PC-9 (cell line): ENCODE measurements around the gene MOBP. TPM values are rescaled to one million over a fixed set of nuclear protein-coding genes. Genes with fewer than 3 reads are reported as not detected.
"Not testable (repeated sequence)": the region's sequence is repeated elsewhere in the genome, so short reads cannot be mapped to it uniquely, and the experiment has no call there.

Experiments used
- BruUV-seq: library from RNA; stranded (reverse); fragments of 400-500 nt; replicated peaks from 2 replicates; lab custom pipeline; 2021; lab: Mats Ljungman, UMichigan
- CTCF ChIA-PET: fragments of 300-600 bp; sonication (Branson Sonifier 250); formaldehyde crosslinking; loops from one replicate; lab custom pipeline; 2022; ENCODE audit warnings: antibody characterized with exemption; lab: Charles Lee
- POLR2A ChIA-PET: fragments of 300-600 bp; sonication (Branson Sonifier 250); formaldehyde crosslinking; loops from one replicate; lab custom pipeline; 2022; ENCODE audit warnings: antibody characterized with exemption; ENCODE audit not compliant: unreplicated experiment; lab: Charles Lee
- DNase-seq, 2 experiments: peaks; one replicate each; pipeline versions ENCODE4 v3.0.0 to v3.0.0-alpha.2; 2015 to 2022; ENCODE audit warnings: mixed read lengths in 1 of 2
- H2AFZ ChIP-seq: fragments of 200-600 bp; sonication (generic); 2 replicates; pipeline ENCODE4 v1.8.1; 2017; ENCODE audit warnings: antibody characterized with exemption
- H3F3A ChIP-seq: fragments of 200-600 bp; sonication (generic); 2 replicates; pipeline ENCODE4 v1.8.1; 2017; ENCODE audit warnings: antibody characterized with exemption, mild to moderate bottlenecking, low read depth; ENCODE audit not compliant: insufficient read depth
- H3K27ac ChIP-seq: fragments of 200-600 bp; sonication (generic); 2 replicates; pipeline ENCODE4 v1.6.1; 2016; ENCODE audit warnings: mixed run types
- H3K27me3 ChIP-seq: fragments of 200-600 bp; sonication (generic); 2 replicates; pipeline ENCODE4 v1.6.1; 2016; ENCODE audit warnings: low read depth, mixed run types; ENCODE audit not compliant: insufficient read depth
- H3K36me3 ChIP-seq: fragments of 200-600 bp; sonication (generic); 2 replicates; pipeline ENCODE4 v1.6.1; 2016; ENCODE audit warnings: low read depth, mixed run types
- H3K4me1 ChIP-seq: fragments of 200-600 bp; sonication (generic); replicated peaks from 2 replicates; pipeline ENCODE4 v1.6.1; 2016; ENCODE audit warnings: mixed run types; ENCODE audit not compliant: insufficient read depth
- H3K4me2 ChIP-seq: fragments of 200-600 bp; sonication (generic); 2 replicates; pipeline ENCODE4 v1.6.1; 2017; ENCODE audit warnings: mixed run types
- H3K4me3 ChIP-seq: fragments of 200-600 bp; sonication (generic); 2 replicates; pipeline ENCODE4 v1.6.1; 2016; ENCODE audit warnings: mixed run types
- H3K79me2 ChIP-seq: fragments of 200-600 bp; sonication (generic); 2 replicates; pipeline ENCODE4 v1.6.1; 2017; ENCODE audit warnings: low read depth, mixed run types
- H3K9me2 ChIP-seq: fragments of 200-600 bp; sonication (generic); 2 replicates; pipeline ENCODE4 v1.8.1; 2017; ENCODE audit warnings: mild to moderate bottlenecking; ENCODE audit not compliant: insufficient read depth
- H3K9me3 ChIP-seq: fragments of 200-600 bp; sonication (generic); 2 replicates; pipeline ENCODE4 v1.8.1; 2016; ENCODE audit warnings: low read depth; ENCODE audit not compliant: insufficient read depth
- H4K20me1 ChIP-seq: fragments of 200-600 bp; sonication (generic); 2 replicates; pipeline ENCODE4 v1.8.1; 2017; ENCODE audit not compliant: insufficient read depth
- CTCF ChIP-seq: fragments of 200-600 bp; sonication (generic); conservative IDR thresholded peaks from 2 replicates; pipeline ENCODE4 v1.6.1; 2017; ENCODE audit warnings: mixed run types, antibody characterized with exemption, mild to moderate bottlenecking, moderate library complexity
- EZH2 ChIP-seq: fragments of 200-600 bp; sonication (generic); IDR thresholded peaks from 2 replicates; pipeline ENCODE4 v1.8.0; 2017; ENCODE audit warnings: antibody characterized with exemption, low read depth
- intact Hi-C: fragments of 100-400 bp; cut with micrococcal nuclease; formaldehyde crosslinking; loops from one replicate; pipeline ENCODE4 v1.10.0; 2022; ENCODE audit not compliant: unreplicated experiment
- total RNA-seq: library from RNA; stranded (reverse); gene quantifications from 2 replicates; pipeline ENCODE4 v1.2.3, GENCODE V29; 2021

The MOBP gene
- total RNA-seq, 1 experiment from 2014 or later = not detected

DNA sequence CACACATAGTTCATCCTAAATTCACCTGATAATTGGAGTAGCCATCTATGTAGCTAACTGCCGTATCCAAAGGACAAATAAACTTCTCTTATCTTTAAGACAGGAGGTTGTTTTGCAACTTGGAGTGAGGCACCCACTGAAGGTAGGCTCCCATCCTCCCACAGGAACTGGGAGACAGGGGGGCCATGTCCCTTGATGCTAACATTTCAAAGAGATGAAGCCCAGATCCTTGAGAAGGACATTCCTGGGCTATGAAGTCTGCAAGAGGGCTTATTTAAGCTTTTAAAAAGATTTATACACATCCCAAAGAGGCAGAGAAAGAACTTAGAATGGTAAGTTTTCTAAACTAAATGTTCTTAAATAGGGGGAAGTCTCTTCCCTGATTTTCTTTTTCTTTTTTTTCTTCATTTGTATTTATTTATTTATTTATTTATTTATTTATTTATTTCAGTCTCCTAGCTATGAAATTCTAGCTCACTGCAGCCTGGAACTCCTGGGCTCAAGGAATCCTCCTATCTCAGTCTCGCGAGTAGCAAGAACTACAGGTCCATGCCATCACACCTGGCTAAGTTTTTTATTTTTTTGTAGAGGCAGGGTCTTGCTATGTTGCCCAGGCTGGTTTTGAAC, 12.8 kb upstream of the MOBP start:
- H3K9me3 ChIP-seq = no peaks in the 10 kb centered on the region
- no peak for DNase-seq
- intact Hi-C loops = no loop called here
- no peaks in the 10 kb centered on the region for H3K9me2 ChIP-seq
- no peak overlapping the region for H3K4me2 ChIP-seq
- H3K27ac ChIP-seq = no peak overlapping the region
- BruUV-seq = no TSS peak
- POLR2A ChIA-PET = no interaction called here
- CTCF ChIA-PET = no interaction called here
- H3K27me3 ChIP-seq = peaks cover 4% of the 10 kb centered on the region; the same call in 1 of the 2 replicates
- H3K4me1 ChIP-seq = no peaks in the 10 kb centered on the region
- no peak overlapping the region for H2AFZ ChIP-seq
- TF ChIP-seq EZH2 (no peak), CTCF (no peak)
- no peaks in the 10 kb centered on the region for H3K36me3 ChIP-seq
- H3K4me3 ChIP-seq = no peak overlapping the region
- H4K20me1 ChIP-seq = no peaks in the 10 kb centered on the region
- no peaks in the 10 kb centered on the region for H3K79me2 ChIP-seq
- no peaks in the 10 kb centered on the region for H3F3A ChIP-seq

- no peak overlapping the region for H3K4me3 ChIP-seq
- H3K4me1 ChIP-seq = no peaks in the 10 kb centered on the region
- no peaks in the 10 kb centered on the region for H3K36me3 ChIP-seq
- H3K9me2 ChIP-seq = no peaks in the 10 kb centered on the region
- ChIA-PET CTCF (no interaction called here), POLR2A (no interaction called here)
- no TSS peak for BruUV-seq
- H3F3A ChIP-seq = no peaks in the 10 kb centered on the region
- H3K4me2 ChIP-seq = no peak overlapping the region
- peaks cover 4% of the 10 kb centered on the region; the same call in 1 of the 2 replicates for H3K27me3 ChIP-seq
- no peak for TF ChIP-seq CTCF
- TF ChIP-seq EZH2 = no peak
- no peak for DNase-seq
- H3K9me3 ChIP-seq = no peaks in the 10 kb centered on the region
- H4K20me1 ChIP-seq = no peaks in the 10 kb centered on the region
- H3K27ac ChIP-seq = no peak overlapping the region
- intact Hi-C loops = no loop called here
- no peaks in the 10 kb centered on the region for H3K79me2 ChIP-seq
- no peak overlapping the region for H2AFZ ChIP-seq
These were observed 11.3 kb upstream of the MOBP start for GRCh38 chr3:39456159-39456558.

- CTCF ChIA-PET = no interaction called here
- no peaks in the 10 kb centered on the region for H3K36me3 ChIP-seq
- POLR2A ChIA-PET = no interaction called here
- H3K27me3 ChIP-seq = peaks cover 4% of the 10 kb centered on the region; the same call in 1 of the 2 replicates
- H3K79me2 ChIP-seq = no peaks in the 10 kb centered on the region
- H3K9me3 ChIP-seq = no peaks in the 10 kb centered on the region
- no peak overlapping the region for H2AFZ ChIP-seq
- H3K27ac ChIP-seq = no peak overlapping the region
- no TSS peak for BruUV-seq
- no peak for DNase-seq
- intact Hi-C loops = no loop called here
- H4K20me1 ChIP-seq = no peaks in the 10 kb centered on the region
- no peak overlapping the region for H3K4me2 ChIP-seq
- no peak for TF ChIP-seq EZH2
- no peak for TF ChIP-seq CTCF
- H3K9me2 ChIP-seq = no peaks in the 10 kb centered on the region
- H3F3A ChIP-seq = no peaks in the 10 kb centered on the region
- H3K4me1 ChIP-seq = no peaks in the 10 kb centered on the region
- no peak overlapping the region for H3K4me3 ChIP-seq
These were observed 10.1 kb upstream of the MOBP start for GRCh38 chr3:39457361-39457760.

GRCh38 chr3:39458579-39458978, 8.9 kb upstream of the MOBP start:
- CTCF ChIA-PET, intact Hi-C loops: not testable (repeated sequence)

More at GRCh38 chr3:39458579-39458978, 8.9 kb upstream of the MOBP start:
- H3K36me3 ChIP-seq, H3F3A ChIP-seq, H4K20me1 ChIP-seq, H3K9me2 ChIP-seq, H3K4me3 ChIP-seq, POLR2A ChIA-PET, H3K4me1 ChIP-seq, H3K27me3 ChIP-seq, DNase-seq, BruUV-seq, H2AFZ ChIP-seq, H3K9me3 ChIP-seq, H3K79me2 ChIP-seq, H3K4me2 ChIP-seq, H3K27ac ChIP-seq: not testable (repeated sequence)
